GM19467 (cell line): ENCODE results near the gene NAALADL2.

Experiments
- ATAC-seq: cut with Tn5 transposase; IDR thresholded peaks from one replicate; pipeline ENCODE4 v1.9.1; 2021; ENCODE audit warnings: mild to moderate bottlenecking, moderate library complexity; ENCODE audit not compliant: unreplicated experiment

Gene NAALADL2

GRCh38 chr3:174859114-174859735 is at the start of gene NAALADL2:
Gene NAALADL2 (plus strand): TSS chr3:174859334.
- no peak for ATAC-seq

DNA sequence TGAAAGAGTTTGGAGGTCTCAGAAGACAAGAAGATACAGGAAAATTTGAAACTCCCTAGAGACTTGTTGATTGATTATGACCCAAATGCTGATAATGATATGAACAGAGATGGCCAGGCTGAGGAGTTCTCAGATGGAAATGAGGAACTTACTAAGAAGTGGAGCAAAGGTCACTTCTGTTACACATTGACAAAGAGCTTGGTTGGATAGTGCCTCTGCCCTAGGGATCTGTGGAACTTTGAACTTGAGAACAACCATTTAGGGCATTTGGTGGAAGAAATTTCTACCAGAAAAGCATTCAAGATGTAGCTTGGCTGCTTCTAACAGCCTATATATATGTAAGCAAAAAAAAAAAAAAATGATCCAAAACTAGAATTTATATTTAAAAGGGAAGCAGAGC is 48.9 kb upstream of the NAALADL2 start:
- ATAC-seq: no peak

- ATAC-seq: no peak
Measured at GRCh38 chr3:174812172-174812862, 46.8 kb upstream of the NAALADL2 start.

DNA sequence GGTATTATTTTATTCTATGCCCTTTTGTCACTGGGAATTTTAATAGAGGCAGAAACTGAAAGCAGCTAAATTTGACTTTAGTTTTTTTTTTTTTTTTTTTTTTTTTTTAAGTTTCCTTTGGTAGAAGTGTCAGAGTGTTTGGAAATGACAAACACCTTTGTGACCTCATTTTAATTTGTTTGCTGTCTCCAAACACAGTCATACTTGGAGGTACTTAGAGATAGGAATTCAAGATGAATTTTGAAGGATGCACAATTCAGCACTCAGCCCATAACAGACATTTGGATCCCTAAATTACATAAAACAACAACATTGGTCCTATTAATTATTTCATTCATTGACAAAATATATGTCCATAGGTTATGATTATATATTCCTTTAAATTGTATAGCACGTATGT is 43.4 kb upstream of the NAALADL2 start:
- ATAC-seq: no peak

DNA sequence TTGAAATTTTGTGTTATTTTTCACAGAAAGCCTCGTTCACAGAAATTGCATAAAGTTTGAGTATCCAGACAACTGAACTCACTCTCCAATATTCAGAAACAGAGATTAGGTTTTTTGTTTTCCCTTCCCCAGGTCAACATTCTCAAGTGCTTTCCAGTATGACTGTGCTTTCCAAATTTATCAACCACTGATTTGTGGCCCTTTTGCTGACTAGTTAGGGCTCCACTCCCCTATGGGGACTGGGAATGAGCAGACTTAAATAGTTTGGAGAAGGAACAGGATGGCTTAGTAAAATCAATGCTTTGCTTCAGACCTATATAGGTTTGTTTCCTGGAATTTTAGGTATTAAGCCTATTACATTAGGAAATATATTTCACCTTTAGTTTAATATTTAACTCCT is 38.2 kb upstream of the NAALADL2 start:
- ATAC-seq: no peak

DNA sequence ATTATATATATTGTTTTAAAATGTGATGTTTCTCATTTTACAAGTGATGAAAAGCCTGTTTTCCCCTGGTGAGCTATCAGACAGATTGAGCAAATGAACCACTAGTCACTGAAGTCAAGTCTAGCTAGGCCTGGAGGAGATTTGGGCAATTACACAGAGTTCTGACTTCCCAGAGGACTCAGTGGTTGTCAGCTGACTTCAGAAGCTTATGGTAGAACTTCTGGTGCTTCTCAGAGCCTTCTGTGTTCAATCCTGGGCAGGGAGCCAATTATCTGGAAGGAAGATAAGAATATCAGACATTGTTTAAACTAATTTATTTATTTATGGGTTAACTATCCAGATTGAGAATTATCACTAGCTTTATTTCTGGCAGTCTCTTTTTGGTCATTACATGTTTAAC is 37.7 kb upstream of the NAALADL2 start:
- no peak for ATAC-seq

DNA sequence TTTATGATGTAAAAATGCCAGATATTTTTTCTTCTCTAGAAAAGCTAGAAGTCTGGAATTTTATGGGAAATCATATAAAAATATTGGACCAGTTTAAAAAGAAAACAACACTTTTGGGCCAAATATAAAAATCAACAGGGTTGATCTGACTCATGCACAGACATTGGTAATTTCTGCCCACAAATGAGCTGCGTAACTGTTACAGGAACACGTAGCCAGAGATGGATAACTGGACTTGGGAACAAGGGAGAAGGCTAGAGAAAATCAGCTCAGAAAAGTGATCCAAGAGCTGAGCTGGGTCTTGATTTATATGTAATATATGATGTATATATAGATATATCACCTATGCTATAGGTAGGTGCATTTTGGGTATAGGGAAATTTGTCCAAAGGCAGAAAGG is 36.8 kb upstream of the NAALADL2 start:
- no peak for ATAC-seq

DNA sequence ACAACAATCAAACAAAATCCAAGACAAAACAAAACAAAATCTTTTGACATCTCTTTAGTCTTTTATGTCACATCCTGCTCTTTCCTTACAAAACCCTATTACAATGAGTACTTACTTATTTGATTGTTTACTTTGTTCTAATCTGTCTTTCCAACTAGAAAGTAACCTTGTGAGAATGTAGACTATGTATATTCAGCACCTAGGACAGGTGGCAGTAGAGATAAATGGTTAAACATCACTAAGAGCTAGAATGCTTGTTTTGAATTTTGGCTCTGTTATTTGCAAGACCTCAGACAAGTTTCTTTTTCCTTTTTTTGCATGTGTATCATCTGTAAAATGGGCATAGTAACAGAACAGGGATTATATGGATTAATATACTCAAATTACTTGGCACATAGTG is 33.1 kb upstream of the NAALADL2 start:
- ATAC-seq: no peak

DNA sequence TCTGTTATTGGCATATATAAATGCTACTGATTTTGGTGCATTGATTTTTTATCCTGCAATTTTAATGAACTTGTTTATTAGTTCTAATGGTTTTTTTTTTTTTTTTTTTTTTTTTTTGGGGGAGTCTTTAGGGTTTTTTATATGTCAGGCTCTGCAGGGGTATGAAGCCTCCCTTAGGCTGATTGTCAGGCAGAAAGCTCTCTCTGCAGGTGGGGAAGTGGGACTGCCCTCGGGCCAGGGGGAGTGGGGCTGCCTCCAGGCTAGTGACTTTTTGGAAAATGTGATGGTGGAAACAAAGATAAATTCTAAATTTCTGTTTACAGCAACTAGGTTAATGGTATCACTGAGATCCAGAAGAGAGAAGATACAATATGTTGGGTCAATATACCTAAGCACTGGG is 14.4 kb upstream of the NAALADL2 start:
- ATAC-seq: no peak

GRCh38 chr3:174846055-174846454 is 13.1 kb upstream of the NAALADL2 start:
- ATAC-seq: no peak

- ATAC-seq: no peak
Measured at GRCh38 chr3:174854987-174855386, 4.1 kb upstream of the NAALADL2 start.

- ATAC-seq: no peak
Measured at GRCh38 chr3:174857301-174857700, 1.8 kb upstream of the NAALADL2 start.

- ATAC-seq: no peak
Measured at GRCh38 chr3:174858353-174858752, 781 bp upstream of the NAALADL2 start.

- no peak for ATAC-seq
Measured at GRCh38 chr3:174859756-174860155, 622 bp downstream of the NAALADL2 start.

GRCh38 chr3:174862101-174862500 is 3.0 kb downstream of the NAALADL2 start:
- no peak for ATAC-seq

DNA sequence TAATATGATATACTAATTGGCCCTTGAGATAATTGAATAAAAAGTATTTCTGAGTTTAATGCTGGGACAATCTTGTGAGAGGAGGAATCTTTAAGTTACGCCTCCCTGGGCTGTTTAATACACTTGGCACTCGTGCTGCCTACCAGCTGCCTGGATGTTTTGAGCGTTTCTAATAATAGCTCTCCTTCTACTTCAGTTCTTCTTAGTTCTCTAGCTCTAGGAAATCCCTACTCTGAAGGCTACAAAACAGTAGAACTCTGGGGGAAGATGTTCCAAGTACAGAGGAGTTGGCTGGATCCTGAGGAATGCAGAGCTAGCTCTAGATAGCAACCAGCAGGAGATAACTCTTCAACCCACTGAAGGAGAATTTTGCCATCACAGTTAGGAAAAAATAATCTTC is 3.5 kb downstream of the NAALADL2 start:
- no peak for ATAC-seq

DNA sequence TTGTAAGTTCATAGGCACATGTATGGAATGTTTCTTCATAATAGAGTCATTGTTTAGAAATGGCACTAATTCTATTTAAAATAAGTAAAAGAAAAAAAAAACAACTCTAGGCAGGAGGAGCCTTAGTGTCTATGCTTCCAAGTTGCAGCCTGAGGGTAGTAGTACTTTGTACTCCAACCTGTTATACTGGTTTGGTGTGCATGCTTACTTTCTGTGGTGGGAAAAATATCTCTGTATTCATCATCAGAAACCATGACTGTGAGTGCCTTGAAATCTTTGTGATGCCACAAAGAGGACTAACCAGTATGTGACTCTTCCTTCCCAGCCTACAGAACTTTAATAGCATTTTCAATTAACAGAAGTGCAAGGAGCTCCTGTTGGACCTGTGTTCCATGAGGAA is 4.4 kb downstream of the NAALADL2 start:
- ATAC-seq: no peak

DNA sequence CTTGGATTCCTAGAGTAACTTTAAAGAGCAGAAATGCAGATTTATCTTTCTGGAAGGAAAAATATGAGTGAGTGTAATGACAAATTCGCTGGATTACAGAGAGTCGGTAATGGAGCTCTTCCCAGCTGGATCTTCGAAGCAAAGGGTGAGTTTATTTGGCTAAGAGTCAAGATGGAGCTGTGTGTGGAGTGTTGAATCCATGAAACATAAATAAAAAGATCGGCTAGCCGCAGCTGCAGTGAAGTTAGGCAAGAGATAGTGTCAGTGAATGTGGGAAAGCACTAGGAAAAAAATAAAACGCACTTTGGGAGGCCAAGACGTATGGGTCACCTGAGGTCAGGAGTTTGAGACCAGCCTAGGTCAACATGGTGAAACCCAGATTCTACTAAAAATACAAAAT is 10.3 kb downstream of the NAALADL2 start:
- no peak for ATAC-seq

- no peak for ATAC-seq
Measured at GRCh38 chr3:174873832-174874657, 14.9 kb downstream of the NAALADL2 start.

DNA sequence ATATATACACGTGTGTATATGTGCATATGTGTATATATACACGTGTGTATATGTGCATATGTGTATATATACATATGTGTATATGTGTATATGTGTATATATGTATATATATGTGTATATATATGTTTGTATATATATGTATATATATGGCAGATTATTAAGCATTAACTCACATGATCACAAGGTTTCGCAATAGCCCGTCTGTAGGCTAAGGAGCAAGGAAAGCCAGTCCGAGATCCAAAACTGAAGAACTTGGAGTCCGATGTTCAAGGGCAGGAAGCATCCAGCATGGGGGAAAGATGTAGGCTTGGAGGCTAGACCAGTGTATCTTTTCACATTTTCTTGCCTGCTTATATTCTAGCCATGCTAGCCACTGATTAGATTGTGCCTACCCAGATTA is 23.7 kb downstream of the NAALADL2 start:
- no peak for ATAC-seq

DNA sequence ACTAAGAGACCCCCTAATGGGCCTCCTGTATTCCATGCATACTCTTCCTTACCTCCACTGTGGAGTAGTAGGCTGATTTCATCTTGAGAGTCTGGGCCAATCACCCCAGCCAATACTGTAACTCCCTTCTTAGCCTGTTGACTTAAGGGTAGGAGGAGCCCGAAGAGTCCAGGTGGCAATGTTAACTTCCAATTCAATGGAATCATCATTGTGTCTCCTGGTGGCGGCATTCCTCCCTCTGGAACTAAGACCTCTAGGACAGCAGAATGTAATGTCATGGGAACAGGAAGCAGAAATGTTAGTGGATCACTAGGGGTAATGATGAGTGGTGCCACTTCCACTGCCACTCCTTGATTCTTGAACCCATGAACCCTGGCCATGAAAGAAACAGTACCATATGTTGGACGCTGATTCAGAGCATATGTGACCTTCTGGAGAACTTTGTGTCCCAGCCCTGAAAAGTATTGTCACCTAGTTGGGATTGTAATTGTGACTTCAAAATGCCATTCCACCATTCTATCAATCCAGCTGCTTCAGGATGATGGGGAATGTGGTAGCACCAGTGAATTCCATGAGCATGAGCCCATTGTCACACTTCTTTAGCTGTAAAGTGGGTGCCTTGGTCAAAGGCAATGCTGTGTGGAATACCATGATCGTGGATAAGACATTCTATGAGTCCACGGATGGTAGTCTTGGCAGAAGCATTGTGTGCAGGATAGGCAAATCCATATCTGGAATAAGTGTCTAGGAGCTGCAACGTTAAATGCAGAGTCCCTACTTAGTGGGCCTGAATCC is 24.9 kb downstream of the NAALADL2 start:
- ATAC-seq: no peak
